OCI-LY1 (cell line): ENCODE results near the gene SPI1.

ENCODE experiments used
- H2AFZ ChIP-seq: fragments of 200-600 bp; sonication (generic), shearing (Covaris generic); 2 replicates; pipeline ENCODE4 v1.6.0; 2014; ENCODE audit warnings: antibody characterized with exemption, mild to moderate bottlenecking, low read length
- H3F3A ChIP-seq: fragments of 200-600 bp; sonication (generic), shearing (Covaris generic); 2 replicates; pipeline ENCODE4 v1.6.0; 2014; ENCODE audit warnings: mild to moderate bottlenecking, antibody characterized with exemption, low read length, moderate library complexity; ENCODE audit not compliant: insufficient read depth
- H3K27ac ChIP-seq: fragments of 200-600 bp; sonication (generic); 2 replicates; pipeline ENCODE4 v1.5.1; 2014; ENCODE audit warnings: low read length, mixed run types, mild to moderate bottlenecking, low read depth; ENCODE audit not compliant: poor library complexity, severe bottlenecking
- H3K27me3 ChIP-seq: fragments of 200-600 bp; sonication (generic); 2 replicates; pipeline ENCODE4 v1.6.0; 2014; ENCODE audit warnings: antibody characterized with exemption, mild to moderate bottlenecking, low read length, moderate library complexity; ENCODE audit not compliant: insufficient read depth
- H3K36me3 ChIP-seq: fragments of 200-600 bp; sonication (generic); 2 replicates; pipeline ENCODE4 v1.6.1; 2014; ENCODE audit warnings: mild to moderate bottlenecking, antibody characterized with exemption, low read length, moderate library complexity, mixed read lengths; ENCODE audit not compliant: insufficient read depth
- H3K4me1 ChIP-seq: fragments of 200-600 bp; sonication (generic); 2 replicates; pipeline ENCODE4 v1.5.1; 2014; ENCODE audit warnings: mild to moderate bottlenecking, low read length, moderate library complexity; ENCODE audit not compliant: insufficient read depth, severe bottlenecking
- H3K4me2 ChIP-seq: fragments of 200-600 bp; sonication (generic), shearing (Covaris generic); 2 replicates; pipeline ENCODE4 v1.6.1; 2014; ENCODE audit warnings: low read length
- H3K4me3 ChIP-seq: fragments of 200-600 bp; sonication (generic); 2 replicates; pipeline ENCODE4 v1.5.1; 2014; ENCODE audit warnings: low read length, low read depth, mild to moderate bottlenecking, mixed read lengths; ENCODE audit not compliant: poor library complexity, severe bottlenecking
- H3K79me2 ChIP-seq: fragments of 200-600 bp; shearing (Covaris generic); 2 replicates; pipeline ENCODE4 v1.6.1; 2016; ENCODE audit warnings: mixed run types, low read length, mixed read lengths; ENCODE audit not compliant: insufficient read depth
- H3K9ac ChIP-seq: fragments of 200-600 bp; sonication (generic), shearing (Covaris generic); 2 replicates; pipeline ENCODE4 v1.6.1; 2014; ENCODE audit warnings: mild to moderate bottlenecking, low read length, mixed read lengths
- H3K9me2 ChIP-seq: fragments of 200-600 bp; sonication (generic), shearing (Covaris generic); 2 replicates; pipeline ENCODE4 v1.6.1; 2014; ENCODE audit warnings: low read depth, mild to moderate bottlenecking, low read length, mixed read lengths
- H3K9me3 ChIP-seq: fragments of 200-600 bp; shearing (Covaris generic); 2 replicates; pipeline ENCODE4 v1.6.1; 2014; ENCODE audit warnings: low read length, mixed read lengths
- H4K20me1 ChIP-seq: fragments of 200-600 bp; sonication (generic), shearing (Covaris generic); 2 replicates; pipeline ENCODE4 v1.6.0; 2016; ENCODE audit warnings: mild to moderate bottlenecking, low read length; ENCODE audit not compliant: insufficient read depth
- CTCF ChIP-seq: fragments of 200-600 bp; sonication (generic), shearing (Covaris generic); IDR thresholded peaks from 2 replicates; pipeline ENCODE4 v1.5.1; 2017; ENCODE audit warnings: mild to moderate bottlenecking, antibody characterized with exemption, low read length, moderate library complexity, mixed read lengths
- EZH2 ChIP-seq: fragments of 200-600 bp; sonication (generic), shearing (Covaris generic); IDR thresholded peaks from 2 replicates; pipeline ENCODE4 v1.8.0; 2017; ENCODE audit warnings: borderline replicate concordance, mixed run types, mild to moderate bottlenecking, antibody characterized with exemption, low read length, moderate library complexity, mixed read lengths

The SPI1 gene

DNA sequence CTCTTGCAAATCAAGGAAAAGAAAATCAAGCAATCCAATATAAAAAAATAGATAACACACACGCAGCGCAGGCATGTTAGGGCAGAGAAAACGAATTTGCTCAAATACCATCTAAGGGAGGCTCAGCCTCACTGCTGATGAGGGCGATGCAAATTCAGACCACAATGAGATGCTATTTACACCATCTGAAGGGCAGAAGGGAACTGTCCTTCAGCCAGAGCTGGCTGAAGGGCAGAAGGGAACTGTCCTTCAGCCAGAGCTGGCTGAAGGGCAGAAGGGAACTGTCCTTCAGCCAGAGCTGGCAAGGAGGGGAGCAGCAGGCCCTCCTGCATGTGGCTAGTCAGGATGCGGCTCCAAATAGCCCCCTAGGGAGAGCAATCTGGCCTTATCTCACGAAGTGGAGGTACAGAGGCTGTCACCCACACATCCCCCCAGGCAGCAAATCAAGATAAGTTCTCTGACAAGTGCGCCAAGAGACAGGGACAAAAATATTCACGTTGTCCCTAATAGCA is 22.5 kb upstream of the SPI1 start:
- no peaks in the 10 kb centered on the region for H4K20me1 ChIP-seq

GRCh38 chr11:47399860-47400767 is 21.8 kb upstream of the SPI1 start:
- H3F3A ChIP-seq = 0 out of 2 replicates have a peak, but pooled peaks cover 7% of the 10 kb centered on the region
- H3K4me1 ChIP-seq = peaks cover 60% of the 10 kb centered on the region
- no peaks in the 10 kb centered on the region for H3K36me3 ChIP-seq
- peak overlapping the region; percentile 99 for H3K27ac ChIP-seq
- H3K4me2 ChIP-seq = peak overlapping the region; percentile 79
- H3K9ac ChIP-seq = peak overlapping the region; percentile 78
- no peaks in the 10 kb centered on the region for H3K9me3 ChIP-seq
- H2AFZ ChIP-seq = no peak overlapping the region
- TF ChIP-seq CTCF (no peak), EZH2 (no peak)
- H3K79me2 ChIP-seq = no peaks in the 10 kb centered on the region
- no peaks in the 10 kb centered on the region for H3K27me3 ChIP-seq
- H3K9me2 ChIP-seq = no peaks in the 10 kb centered on the region
- peak overlapping the region; percentile 64 for H3K4me3 ChIP-seq
- no peaks in the 10 kb centered on the region for H4K20me1 ChIP-seq

More for the DNA sequence above, 22.5 kb upstream of the SPI1 start:
- H3K4me2 ChIP-seq = peak overlapping the region; percentile 79
- H3K9me3 ChIP-seq = no peaks in the 10 kb centered on the region
- H3K27ac ChIP-seq = peak overlapping the region; percentile 99
- TF ChIP-seq CTCF (no peak), EZH2 (no peak)
- H2AFZ ChIP-seq = no peak overlapping the region
- H3K79me2 ChIP-seq = no peaks in the 10 kb centered on the region
- peak overlapping the region; percentile 64 for H3K4me3 ChIP-seq
- no peaks in the 10 kb centered on the region for H3K36me3 ChIP-seq
- peak overlapping the region; percentile 78 for H3K9ac ChIP-seq
- 0 out of 2 replicates have a peak, but pooled peaks cover 7% of the 10 kb centered on the region for H3F3A ChIP-seq
- H3K4me1 ChIP-seq = peaks cover 53% of the 10 kb centered on the region
- H3K9me2 ChIP-seq = no peaks in the 10 kb centered on the region
- no peaks in the 10 kb centered on the region for H3K27me3 ChIP-seq

DNA sequence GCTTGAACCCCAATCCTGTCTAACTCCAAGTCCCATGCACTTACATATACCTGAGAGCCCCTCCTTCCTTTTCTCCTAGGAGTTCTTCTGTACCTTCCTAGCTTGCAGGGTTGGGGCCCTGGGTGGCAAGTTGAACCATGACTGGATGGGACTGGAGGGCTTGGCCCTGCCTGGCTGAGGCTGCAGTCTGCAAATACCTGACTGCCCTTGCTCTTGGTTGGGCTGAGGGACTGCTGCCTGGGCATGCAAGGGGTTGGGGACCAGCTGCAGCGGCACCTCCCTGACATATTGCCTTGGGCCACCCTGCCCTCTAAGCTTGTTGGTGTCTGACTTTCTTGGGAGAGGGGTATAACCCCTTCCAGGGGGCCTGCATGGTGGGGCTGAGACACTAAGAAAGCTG is 20.2 kb upstream of the SPI1 start:
- no peaks in the 10 kb centered on the region for H4K20me1 ChIP-seq
- H2AFZ ChIP-seq = no peak overlapping the region
- H3K9me2 ChIP-seq = no peaks in the 10 kb centered on the region
- peaks cover 71% of the 10 kb centered on the region for H3K4me1 ChIP-seq
- H3K4me2 ChIP-seq = peak overlapping the region; percentile 73
- H3K9me3 ChIP-seq = no peaks in the 10 kb centered on the region
- no peak for TF ChIP-seq CTCF
- TF ChIP-seq EZH2 = no peak
- no peaks in the 10 kb centered on the region for H3K36me3 ChIP-seq
- no peaks in the 10 kb centered on the region for H3K27me3 ChIP-seq
- H3K9ac ChIP-seq = no peak overlapping the region; the same call in 1 of the 2 replicates
- peak overlapping the region; percentile 64 for H3K4me3 ChIP-seq
- H3K27ac ChIP-seq = peak overlapping the region; percentile 99
- 0 out of 2 replicates have a peak, but pooled peaks cover 7% of the 10 kb centered on the region for H3F3A ChIP-seq
- H3K79me2 ChIP-seq = no peaks in the 10 kb centered on the region
